Activated naive CD4-positive, alpha-beta T cell treated with anti-CD3 and anti-CD28 coated beads, Interleukin-2, amount 10 ng/mL, durations not matched to agents 7 days and 5 days (primary cell): Measurements from ENCODE around the gene ATP2B3.

Experiments used
- CTCF ChIA-PET: fragments of 350-600 bp; sonication (Branson Sonifier 250); formaldehyde crosslinking; loops from one replicate; lab custom pipeline; 2021; ENCODE audit warnings: antibody characterized with exemption; lab: Charles Lee
- DNase-seq: peaks from one replicate; pipeline ENCODE4 v3.0.0-alpha.2; 2020
- H3K27ac Mint-ChIP-seq: one replicate; pipeline ENCODE4 v1.8.0; 2021; ENCODE audit warnings: mild to moderate bottlenecking, moderate library complexity, mixed read lengths
- H3K27me3 Mint-ChIP-seq: one replicate; pipeline ENCODE4 v1.8.0; 2021; ENCODE audit warnings: mild to moderate bottlenecking, mixed read lengths
- H3K36me3 Mint-ChIP-seq: one replicate; pipeline ENCODE4 v1.8.0; 2021; ENCODE audit warnings: mixed read lengths
- H3K4me1 Mint-ChIP-seq: one replicate; pipeline ENCODE4 v1.8.0; 2021; ENCODE audit warnings: mixed read lengths
- H3K4me3 Mint-ChIP-seq: one replicate; pipeline ENCODE4 v1.8.0; 2021; ENCODE audit warnings: mild to moderate bottlenecking, moderate library complexity, mixed read lengths
- H3K9me3 Mint-ChIP-seq: one replicate; pipeline ENCODE4 v1.8.0; 2021; ENCODE audit warnings: mixed read lengths

The ATP2B3 gene

DNA sequence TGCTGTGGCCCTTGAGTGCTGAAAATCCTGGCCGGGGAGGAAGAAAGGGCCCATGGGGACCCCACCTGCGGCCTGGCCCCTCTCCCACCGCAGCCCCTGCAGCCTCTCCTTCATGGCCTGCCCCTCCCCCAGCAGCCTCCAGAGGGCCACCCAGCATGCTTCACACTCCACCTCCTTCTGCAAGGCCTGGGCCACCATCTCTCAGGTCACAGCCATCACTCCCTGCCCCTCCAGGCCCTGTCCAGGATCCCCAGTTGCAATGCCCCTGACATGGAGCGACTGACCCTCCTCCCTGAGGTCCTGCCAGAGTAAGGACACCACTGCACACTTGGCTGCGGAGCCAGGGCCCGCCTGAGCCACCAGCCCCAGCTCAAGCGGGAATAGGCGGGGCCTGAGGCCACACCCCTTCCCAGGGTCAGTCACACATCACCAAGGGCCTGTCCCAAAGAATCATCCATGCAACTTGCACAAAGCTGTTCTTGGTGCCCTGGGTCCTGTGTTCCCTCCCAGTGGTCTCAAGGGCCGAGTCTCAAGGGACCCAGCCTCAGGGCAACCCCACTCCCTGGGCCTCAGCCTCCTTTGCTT lies 48.6 kb downstream of the ATP2B3 start:
- CTCF ChIA-PET = no interaction called here
- peaks cover 15% of the 10 kb centered on the region for H3K27me3 Mint-ChIP-seq

GRCh38 chrX:153568451-153569011 lies 51.1 kb downstream of the ATP2B3 start:
- DNase-seq = no peak
- no peaks in the 10 kb centered on the region for H3K36me3 Mint-ChIP-seq
- H3K27me3 Mint-ChIP-seq = peaks cover 12% of the 10 kb centered on the region
- peaks cover 6% of the 10 kb centered on the region for H3K4me1 Mint-ChIP-seq
- no peak overlapping the region for H3K4me3 Mint-ChIP-seq
- CTCF ChIA-PET = interaction anchor here (1.2 kb wide), 1 partner anchor 99 kb away, joined by 3 read pairs; no protein-coding TSS in a partner anchor
- H3K9me3 Mint-ChIP-seq = no peaks in the 10 kb centered on the region
- H3K27ac Mint-ChIP-seq = no peak overlapping the region

More for the DNA sequence above, 48.6 kb downstream of the ATP2B3 start:
- no peak for DNase-seq
- no peak overlapping the region for H3K4me3 Mint-ChIP-seq
- H3K9me3 Mint-ChIP-seq = no peaks in the 10 kb centered on the region
- H3K4me1 Mint-ChIP-seq = peaks cover under 1% of the 10 kb centered on the region
- no peak overlapping the region for H3K27ac Mint-ChIP-seq
- H3K36me3 Mint-ChIP-seq = no peaks in the 10 kb centered on the region

GRCh38 chrX:153569475-153569874 lies 52.0 kb downstream of the ATP2B3 start:
- no peak for DNase-seq
- Mint-ChIP-seq H3K4me3 (no peak overlapping the region), H3K4me1 (peaks cover 6% of the 10 kb centered on the region), H3K36me3 (no peaks in the 10 kb centered on the region), H3K9me3 (no peaks in the 10 kb centered on the region), H3K27me3 (peaks cover 10% of the 10 kb centered on the region), H3K27ac (no peak overlapping the region)
- CTCF ChIA-PET = interaction anchor here (1.2 kb wide), 1 partner anchor 98 kb away, joined by 3 read pairs; no protein-coding TSS in a partner anchor

DNA sequence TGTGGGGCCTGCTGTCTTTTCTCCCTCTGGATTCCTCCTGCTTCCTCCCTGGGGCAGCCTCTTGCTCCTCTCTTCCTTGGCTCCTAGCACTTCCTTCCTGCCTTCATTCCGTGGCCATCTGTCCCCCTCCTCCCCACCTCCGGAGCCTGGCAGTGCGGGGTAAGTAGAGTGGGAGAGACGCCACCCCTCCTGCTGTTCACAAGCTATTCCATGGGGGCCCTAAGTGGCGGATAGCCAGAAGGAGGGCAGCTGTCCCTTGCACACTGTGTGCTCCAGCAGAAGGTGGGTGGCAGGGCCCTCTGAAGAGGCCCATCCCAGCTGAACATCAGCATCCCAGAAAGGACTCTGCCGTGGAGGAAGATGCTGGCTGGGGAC lies 54.1 kb downstream of the ATP2B3 start:
- Mint-ChIP-seq H3K27me3 (peaks cover 10% of the 10 kb centered on the region), H3K4me3 (no peak overlapping the region), H3K4me1 (peaks cover 6% of the 10 kb centered on the region), H3K27ac (no peak overlapping the region), H3K9me3 (no peaks in the 10 kb centered on the region), H3K36me3 (no peaks in the 10 kb centered on the region)
- CTCF ChIA-PET = no interaction called here
- no peak for DNase-seq

DNA sequence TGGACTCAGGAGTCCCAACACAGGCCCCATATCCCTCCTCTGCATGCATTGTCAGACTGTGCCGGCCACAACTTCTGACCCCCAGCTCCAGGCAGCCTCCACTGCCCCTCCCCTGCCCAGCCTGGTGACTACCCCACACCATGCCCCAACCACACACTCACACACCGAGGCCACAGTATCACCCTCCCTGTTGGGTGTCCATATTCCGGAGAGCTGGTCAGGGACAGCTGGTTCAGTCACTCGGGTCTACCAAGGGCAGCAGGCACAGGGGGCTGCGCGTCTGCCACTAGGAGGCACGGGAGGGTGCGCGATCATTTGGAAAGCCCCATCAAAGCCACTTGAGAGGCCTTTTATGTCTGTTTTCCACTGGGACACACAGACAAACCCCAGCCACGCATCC lies 55.2 kb downstream of the ATP2B3 start:
- CTCF ChIA-PET = no interaction called here
- H3K27me3 Mint-ChIP-seq = peaks cover 10% of the 10 kb centered on the region
- no peaks in the 10 kb centered on the region for H3K36me3 Mint-ChIP-seq
- H3K4me1 Mint-ChIP-seq = peaks cover 6% of the 10 kb centered on the region
- no peak for DNase-seq
- no peak overlapping the region for H3K4me3 Mint-ChIP-seq
- H3K27ac Mint-ChIP-seq = no peak overlapping the region
- no peaks in the 10 kb centered on the region for H3K9me3 Mint-ChIP-seq

GRCh38 chrX:153573984-153574383 lies 56.5 kb downstream of the ATP2B3 start:
- no peak overlapping the region for H3K4me3 Mint-ChIP-seq
- DNase-seq = peak; percentile 27
- H3K9me3 Mint-ChIP-seq = no peaks in the 10 kb centered on the region
- no peak overlapping the region for H3K27ac Mint-ChIP-seq
- CTCF ChIA-PET = interaction anchor here (1.3 kb wide), 1 partner anchor 35 kb away, joined by 3 read pairs; no protein-coding TSS in a partner anchor
- no peaks in the 10 kb centered on the region for H3K36me3 Mint-ChIP-seq
- H3K27me3 Mint-ChIP-seq = peaks cover 3% of the 10 kb centered on the region
- H3K4me1 Mint-ChIP-seq = peaks cover 6% of the 10 kb centered on the region

GRCh38 chrX:153576239-153576870 lies 58.9 kb downstream of the ATP2B3 start:
- no peak overlapping the region for H3K27ac Mint-ChIP-seq
- H3K4me1 Mint-ChIP-seq = peaks cover 11% of the 10 kb centered on the region
- no peaks in the 10 kb centered on the region for H3K9me3 Mint-ChIP-seq
- H3K27me3 Mint-ChIP-seq = no peaks in the 10 kb centered on the region
- DNase-seq = no peak
- no peaks in the 10 kb centered on the region for H3K36me3 Mint-ChIP-seq
- H3K4me3 Mint-ChIP-seq = no peak overlapping the region
- CTCF ChIA-PET = no interaction called here

- Mint-ChIP-seq H3K9me3 (no peaks in the 10 kb centered on the region), H3K27me3 (no peaks in the 10 kb centered on the region), H3K27ac (no peak overlapping the region), H3K4me3 (no peak overlapping the region), H3K4me1 (peaks cover 9% of the 10 kb centered on the region), H3K36me3 (no peaks in the 10 kb centered on the region)
- no peak for DNase-seq
- CTCF ChIA-PET = interaction anchor here (0.6 kb wide), 1 partner anchor 488 kb away, joined by 3 read pairs; no protein-coding TSS in a partner anchor
Measured at GRCh38 chrX:153576961-153577360, 59.5 kb downstream of the ATP2B3 start.

- DNase-seq = no peak
- no peaks in the 10 kb centered on the region for H3K9me3 Mint-ChIP-seq
- no peak overlapping the region for H3K27ac Mint-ChIP-seq
- no peak overlapping the region for H3K4me3 Mint-ChIP-seq
- H3K4me1 Mint-ChIP-seq = peaks cover 20% of the 10 kb centered on the region
- CTCF ChIA-PET = interaction anchor here (1.1 kb wide), 1 partner anchor 24 kb away, joined by 3 read pairs; no protein-coding TSS in a partner anchor
- H3K36me3 Mint-ChIP-seq = no peaks in the 10 kb centered on the region
- no peaks in the 10 kb centered on the region for H3K27me3 Mint-ChIP-seq
Measured at GRCh38 chrX:153578200-153578835, 60.9 kb downstream of the ATP2B3 start.

DNA sequence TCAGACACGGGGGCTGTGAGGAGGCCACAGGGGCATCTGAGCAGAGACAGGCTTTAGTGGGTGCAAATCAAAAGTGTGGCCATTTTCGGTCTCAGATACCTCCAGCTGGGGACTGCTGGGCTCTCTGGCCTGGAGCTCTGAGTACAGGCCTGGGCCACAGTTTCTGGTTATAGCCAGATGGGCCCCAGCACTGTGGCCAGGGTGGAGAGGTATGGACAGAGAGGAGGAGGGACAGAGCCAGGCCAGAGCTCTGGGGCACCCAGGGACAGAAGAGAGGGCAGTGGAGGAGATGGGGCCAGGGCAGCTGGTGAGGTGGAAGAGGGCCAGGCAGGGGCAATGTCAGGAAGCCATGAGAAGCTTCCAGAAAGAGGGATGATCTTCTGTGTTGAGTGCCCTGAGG lies 61.4 kb downstream of the ATP2B3 start:
- H3K4me1 Mint-ChIP-seq = peaks cover 26% of the 10 kb centered on the region
- no peak overlapping the region for H3K27ac Mint-ChIP-seq
- CTCF ChIA-PET = interaction anchor here (1.1 kb wide), 1 partner anchor 24 kb away, joined by 3 read pairs; no protein-coding TSS in a partner anchor
- H3K4me3 Mint-ChIP-seq = no peak overlapping the region
- H3K9me3 Mint-ChIP-seq = no peaks in the 10 kb centered on the region
- H3K27me3 Mint-ChIP-seq = no peaks in the 10 kb centered on the region
- DNase-seq = no peak
- H3K36me3 Mint-ChIP-seq = peaks cover 3% of the 10 kb centered on the region

DNA sequence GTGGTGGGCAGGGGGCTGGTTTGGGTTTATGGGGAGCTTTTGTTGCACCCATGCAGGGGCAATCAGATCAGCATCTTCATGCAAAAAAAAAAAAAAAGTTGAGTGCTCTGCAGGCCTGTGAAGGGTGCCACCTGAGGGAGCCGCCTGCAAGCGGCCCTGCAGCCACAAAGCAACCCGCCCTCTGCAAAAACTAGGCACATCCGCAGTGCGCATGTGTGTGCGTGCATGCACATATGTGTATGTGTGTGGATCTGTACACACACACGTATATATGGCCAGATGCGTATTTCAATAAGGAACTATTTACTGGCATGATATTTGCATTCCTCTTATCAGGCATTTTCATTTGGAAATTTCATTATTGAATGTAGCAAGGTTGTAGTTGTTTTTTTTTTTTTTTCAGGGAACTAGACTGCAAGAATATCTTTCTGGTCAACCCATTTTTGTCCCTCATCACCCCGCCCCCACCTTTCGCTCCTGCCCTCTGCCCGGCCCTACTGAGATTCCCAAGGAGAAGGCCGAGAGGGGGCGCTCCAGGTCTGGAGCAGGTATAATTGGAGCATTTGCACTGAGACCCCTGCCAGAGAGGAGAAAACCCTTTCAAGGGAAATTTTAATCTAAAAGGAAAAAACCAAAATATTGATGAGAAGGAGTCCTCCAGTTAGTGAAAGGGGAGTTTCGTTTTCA lies 63.4 kb downstream of the ATP2B3 start:
- Mint-ChIP-seq H3K36me3 (peaks cover 4% of the 10 kb centered on the region), H3K4me1 (peaks cover 29% of the 10 kb centered on the region), H3K9me3 (no peaks in the 10 kb centered on the region), H3K27me3 (no peaks in the 10 kb centered on the region), H3K27ac (no peak overlapping the region), H3K4me3 (no peak overlapping the region)
- CTCF ChIA-PET = no interaction called here
- DNase-seq = peak; percentile 41

GRCh38 chrX:153582896-153583295 lies 65.5 kb downstream of the ATP2B3 start:
- Mint-ChIP-seq H3K27ac (peak overlapping the region; percentile 71), H3K4me3 (peak overlapping the region; percentile 47), H3K4me1 (peaks cover 29% of the 10 kb centered on the region), H3K36me3 (peaks cover 16% of the 10 kb centered on the region), H3K27me3 (no peaks in the 10 kb centered on the region), H3K9me3 (no peaks in the 10 kb centered on the region)
- CTCF ChIA-PET = no interaction called here
- DNase-seq = peak; percentile 76

- H3K4me1 Mint-ChIP-seq = peaks cover 29% of the 10 kb centered on the region
- peaks cover 22% of the 10 kb centered on the region for H3K36me3 Mint-ChIP-seq
- no peaks in the 10 kb centered on the region for H3K27me3 Mint-ChIP-seq
- CTCF ChIA-PET = no interaction called here
- no peak for DNase-seq
- H3K9me3 Mint-ChIP-seq = no peaks in the 10 kb centered on the region
- no peak overlapping the region for H3K27ac Mint-ChIP-seq
- no peak overlapping the region for H3K4me3 Mint-ChIP-seq
Measured at GRCh38 chrX:153583433-153583832, 66.0 kb downstream of the ATP2B3 start.

- CTCF ChIA-PET = no interaction called here
- no peak for DNase-seq
- H3K4me3 Mint-ChIP-seq = no peak overlapping the region
- H3K4me1 Mint-ChIP-seq = peaks cover 22% of the 10 kb centered on the region
- no peaks in the 10 kb centered on the region for H3K9me3 Mint-ChIP-seq
- H3K27ac Mint-ChIP-seq = no peak overlapping the region
- no peaks in the 10 kb centered on the region for H3K27me3 Mint-ChIP-seq
- H3K36me3 Mint-ChIP-seq = peaks cover 25% of the 10 kb centered on the region
Measured at GRCh38 chrX:153585827-153586226, 68.4 kb downstream of the ATP2B3 start.
